Nephron (organoid): ENCODE measurements around the gene EPS8.

ENCODE experiments used
- H3K27ac Mint-ChIP-seq, 3 experiments: 2 replicates each; pipeline ENCODE4 v1.8.0; 2020; ENCODE audit warnings: mixed read lengths in 3 of 3, mild to moderate bottlenecking in 2 of 3, moderate library complexity in 1 of 3
- H3K27me3 Mint-ChIP-seq: 2 replicates; pipeline ENCODE4 v1.8.0; 2021; ENCODE audit warnings: low read depth, mild to moderate bottlenecking, moderate library complexity, mixed read lengths
- H3K36me3 Mint-ChIP-seq: 2 replicates; pipeline ENCODE4 v1.8.0; 2020; ENCODE audit warnings: low read depth, mixed read lengths
- H3K4me1 Mint-ChIP-seq: 2 replicates; pipeline ENCODE4 v1.8.0; 2020; ENCODE audit warnings: mixed read lengths
- H3K4me3 Mint-ChIP-seq, 3 experiments: 2 replicates each; pipeline ENCODE4 v1.8.0; 2020; ENCODE audit warnings: mild to moderate bottlenecking in 3 of 3, mixed read lengths in 3 of 3, moderate library complexity in 2 of 3
- H3K9me3 Mint-ChIP-seq: 2 replicates; pipeline ENCODE4 v1.8.0; 2020; ENCODE audit warnings: mixed read lengths
- TF ChIP-seq, protein P1 (sequence below), 3 experiments: fragments of 200-600 bp; sonication (generic); IDR thresholded peaks; one replicate each; pipeline ENCODE4 v1.5.0; 2021; ENCODE audit warnings: antibody characterized with exemption in 3 of 3; ENCODE audit not compliant: unreplicated experiment in 3 of 3

The EPS8 gene

DNA sequence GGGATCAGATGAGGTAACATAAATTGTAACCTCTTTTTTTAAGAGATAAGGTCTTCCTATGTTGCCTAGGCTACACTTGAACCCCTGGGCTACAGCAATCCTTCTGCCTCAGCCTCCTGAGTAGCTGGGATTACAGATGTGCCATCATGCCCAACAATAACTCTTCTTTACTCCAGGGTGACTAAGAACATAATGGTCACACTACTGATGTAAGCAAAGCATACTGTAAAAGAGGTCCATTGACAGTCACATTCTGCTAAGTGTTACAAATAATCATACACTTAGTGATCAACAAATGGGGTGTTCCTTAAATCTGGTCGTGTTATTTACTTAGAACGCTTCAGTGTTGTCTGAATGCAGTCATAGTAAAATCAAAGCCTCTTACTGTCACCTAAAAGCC is 68.9 kb downstream of the EPS8 start:
- H3K27ac Mint-ChIP-seq, result no peak overlapping the region
- no peaks in the 10 kb centered on the region for H3K27me3 Mint-ChIP-seq
- TF ChIP-seq, protein P1, sequence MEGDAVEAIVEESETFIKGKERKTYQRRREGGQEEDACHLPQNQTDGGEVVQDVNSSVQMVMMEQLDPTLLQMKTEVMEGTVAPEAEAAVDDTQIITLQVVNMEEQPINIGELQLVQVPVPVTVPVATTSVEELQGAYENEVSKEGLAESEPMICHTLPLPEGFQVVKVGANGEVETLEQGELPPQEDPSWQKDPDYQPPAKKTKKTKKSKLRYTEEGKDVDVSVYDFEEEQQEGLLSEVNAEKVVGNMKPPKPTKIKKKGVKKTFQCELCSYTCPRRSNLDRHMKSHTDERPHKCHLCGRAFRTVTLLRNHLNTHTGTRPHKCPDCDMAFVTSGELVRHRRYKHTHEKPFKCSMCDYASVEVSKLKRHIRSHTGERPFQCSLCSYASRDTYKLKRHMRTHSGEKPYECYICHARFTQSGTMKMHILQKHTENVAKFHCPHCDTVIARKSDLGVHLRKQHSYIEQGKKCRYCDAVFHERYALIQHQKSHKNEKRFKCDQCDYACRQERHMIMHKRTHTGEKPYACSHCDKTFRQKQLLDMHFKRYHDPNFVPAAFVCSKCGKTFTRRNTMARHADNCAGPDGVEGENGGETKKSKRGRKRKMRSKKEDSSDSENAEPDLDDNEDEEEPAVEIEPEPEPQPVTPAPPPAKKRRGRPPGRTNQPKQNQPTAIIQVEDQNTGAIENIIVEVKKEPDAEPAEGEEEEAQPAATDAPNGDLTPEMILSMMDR (IDR thresholded peaks at IDR 0.05; ENCODE audit: unreplicated experiment in 3 of 3), result no peak
- no peaks in the 10 kb centered on the region for H3K9me3 Mint-ChIP-seq
- no peaks in the 10 kb centered on the region for H3K4me1 Mint-ChIP-seq
- H3K36me3 Mint-ChIP-seq, result no peaks in the 10 kb centered on the region
- H3K4me3 Mint-ChIP-seq, result no peak overlapping the region

DNA sequence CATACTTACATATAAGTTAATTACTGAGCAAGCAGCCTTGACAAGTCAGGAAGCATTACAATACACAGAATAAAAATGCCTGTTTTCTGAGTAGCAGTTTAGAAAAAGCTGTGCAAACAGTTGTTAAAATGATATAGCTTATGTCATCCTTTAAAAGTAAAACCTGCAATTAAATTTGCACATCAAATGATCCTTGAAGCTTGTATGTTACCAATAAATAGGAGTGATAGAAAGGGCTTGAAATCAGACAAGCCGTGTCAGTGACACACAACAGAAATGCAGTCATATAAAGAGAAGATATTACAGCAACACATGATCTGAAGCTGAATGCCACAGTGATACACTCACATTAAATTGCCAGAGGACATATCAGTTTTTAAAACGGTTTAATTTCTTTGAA is 70.0 kb downstream of the EPS8 start:
- H3K27ac Mint-ChIP-seq, result peak overlapping the region in 1 of 3 experiments; percentile 7
- TF ChIP-seq, protein P1 (IDR thresholded peaks at IDR 0.05; ENCODE audit: unreplicated experiment in 3 of 3), result no peak
- H3K36me3 Mint-ChIP-seq, result no peaks in the 10 kb centered on the region
- no peaks in the 10 kb centered on the region for H3K27me3 Mint-ChIP-seq
- H3K9me3 Mint-ChIP-seq, result no peaks in the 10 kb centered on the region
- H3K4me3 Mint-ChIP-seq, result no peak overlapping the region
- H3K4me1 Mint-ChIP-seq, result no peaks in the 10 kb centered on the region

DNA sequence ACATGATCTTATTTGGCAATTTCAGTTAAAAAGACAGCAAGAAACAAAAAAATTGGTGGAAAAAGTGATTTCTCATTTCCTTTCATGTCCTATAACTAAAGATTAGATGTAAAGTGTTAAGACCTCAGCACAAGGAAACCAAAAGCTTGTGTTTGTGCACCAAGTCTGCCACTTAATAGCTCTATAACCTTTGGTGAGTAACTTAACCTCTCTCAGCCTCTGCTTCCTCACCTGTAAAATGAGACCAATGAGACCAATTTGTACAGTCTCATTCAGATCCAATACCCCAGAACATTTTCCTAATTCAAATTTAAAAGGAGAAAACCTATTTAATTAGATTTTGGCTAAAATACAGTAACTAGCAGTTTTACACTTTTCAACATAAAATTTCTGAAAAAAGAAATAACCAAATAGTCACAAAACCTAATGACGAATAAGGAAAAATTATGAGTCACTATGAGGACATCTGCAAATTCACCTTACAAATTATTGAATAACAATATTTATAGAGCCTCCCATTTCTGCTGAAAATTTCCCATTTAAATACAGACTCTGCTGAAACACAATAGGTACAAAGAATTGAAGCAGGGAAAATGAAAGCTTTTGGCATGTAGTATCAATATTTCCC is 71.1 kb downstream of the EPS8 start:
- no peak overlapping the region for H3K4me3 Mint-ChIP-seq
- H3K27ac Mint-ChIP-seq, result no peak overlapping the region
- H3K4me1 Mint-ChIP-seq, result peaks cover 3% of the 10 kb centered on the region
- TF ChIP-seq, protein P1 (IDR thresholded peaks at IDR 0.05; ENCODE audit: unreplicated experiment in 3 of 3), result no peak
- H3K27me3 Mint-ChIP-seq, result no peaks in the 10 kb centered on the region
- H3K9me3 Mint-ChIP-seq, result no peaks in the 10 kb centered on the region
- H3K36me3 Mint-ChIP-seq, result no peaks in the 10 kb centered on the region

DNA sequence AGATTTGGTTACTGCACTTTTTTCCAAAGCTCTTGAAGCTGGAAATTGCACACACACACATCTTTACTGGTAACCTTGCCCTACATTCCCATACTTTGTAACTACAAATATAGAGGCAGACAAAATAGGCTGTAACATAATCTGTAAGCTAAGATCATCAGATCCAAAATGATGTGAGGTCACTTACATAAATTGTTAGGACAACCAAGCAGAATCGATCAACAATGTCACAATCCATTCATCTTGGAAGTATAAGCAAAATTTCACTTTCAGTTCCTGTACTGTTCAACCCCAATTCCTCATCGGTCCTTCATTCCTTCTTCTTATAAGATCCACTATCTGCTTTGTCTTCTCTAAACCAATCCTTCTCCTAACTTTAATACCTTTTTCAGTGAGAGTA is 72.6 kb downstream of the EPS8 start:
- Mint-ChIP-seq H3K4me3 (no peak overlapping the region), H3K27me3 (no peaks in the 10 kb centered on the region), H3K27ac (no peak overlapping the region), H3K9me3 (no peaks in the 10 kb centered on the region), H3K4me1 (peaks cover 5% of the 10 kb centered on the region), H3K36me3 (no peaks in the 10 kb centered on the region)
- TF ChIP-seq, protein P1 (IDR thresholded peaks at IDR 0.05; ENCODE audit: unreplicated experiment in 3 of 3), result no peak

DNA sequence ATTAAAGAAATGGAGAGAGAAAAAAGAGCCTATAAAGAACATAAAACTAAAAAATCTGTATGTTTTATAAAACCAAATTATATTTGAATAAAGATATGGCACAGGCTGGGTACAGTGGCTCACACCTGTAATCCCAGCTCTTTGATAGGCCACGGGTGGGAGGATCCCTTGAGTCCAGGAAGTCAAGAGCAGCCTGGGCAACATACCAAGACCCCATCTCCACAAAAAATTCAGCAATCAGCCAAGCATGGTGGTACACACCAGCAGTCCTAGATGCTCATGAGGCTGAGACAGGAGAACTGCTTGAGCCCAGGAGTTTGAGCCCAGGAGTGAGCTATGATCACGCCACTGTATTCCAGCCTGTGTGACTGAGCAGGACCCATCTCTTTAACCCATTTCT is 74.9 kb downstream of the EPS8 start:
- Mint-ChIP-seq H3K27me3 (no peaks in the 10 kb centered on the region), H3K9me3 (no peaks in the 10 kb centered on the region), H3K4me3 (no peak overlapping the region), H3K4me1 (peaks cover 8% of the 10 kb centered on the region), H3K36me3 (no peaks in the 10 kb centered on the region), H3K27ac (no peak overlapping the region)
- TF ChIP-seq, protein P1 (IDR thresholded peaks at IDR 0.05; ENCODE audit: unreplicated experiment in 3 of 3), result no peak
